ENCODE results near the gene VPS33A.

GRCh38 chr12:122266230-122266901, at the start of gene VPS33A:
- no peak for TF ChIP-seq MXD4 (CRISPR knock-in tag; IDR thresholded peaks at IDR 0.05; ENCODE audit: borderline replicate concordance)
- TF ChIP-seq KAT7 (CRISPR knock-in tag; IDR thresholded peaks at IDR 0.05; ENCODE audit: borderline replicate concordance), result 0 out of 2 replicates have a peak, but pooled peaks have one; percentile 87
- TF ChIP-seq SMAD3 (CRISPR knock-in tag; IDR thresholded peaks at IDR 0.05; ENCODE audit: borderline replicate concordance), result no peak; the same call in 1 of the 2 replicates
- TF ChIP-seq, protein P1, sequence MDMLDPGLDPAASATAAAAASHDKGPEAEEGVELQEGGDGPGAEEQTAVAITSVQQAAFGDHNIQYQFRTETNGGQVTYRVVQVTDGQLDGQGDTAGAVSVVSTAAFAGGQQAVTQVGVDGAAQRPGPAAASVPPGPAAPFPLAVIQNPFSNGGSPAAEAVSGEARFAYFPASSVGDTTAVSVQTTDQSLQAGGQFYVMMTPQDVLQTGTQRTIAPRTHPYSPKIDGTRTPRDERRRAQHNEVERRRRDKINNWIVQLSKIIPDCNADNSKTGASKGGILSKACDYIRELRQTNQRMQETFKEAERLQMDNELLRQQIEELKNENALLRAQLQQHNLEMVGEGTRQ (CRISPR knock-in tag; IDR thresholded peaks at IDR 0.05), result peak; percentile 100
- TF ChIP-seq CTCF (IDR thresholded peaks at IDR 0.05), result no peak
- TF ChIP-seq PRRX2 (CRISPR knock-in tag; IDR thresholded peaks at IDR 0.05), result no peak
- no peak for TF ChIP-seq ZNF671 (CRISPR knock-in tag; IDR thresholded peaks at IDR 0.05)
- TF ChIP-seq AFF4 (CRISPR knock-in tag; IDR thresholded peaks at IDR 0.05; ENCODE audit: borderline replicate concordance), result no peak
- TF ChIP-seq, protein P2, sequence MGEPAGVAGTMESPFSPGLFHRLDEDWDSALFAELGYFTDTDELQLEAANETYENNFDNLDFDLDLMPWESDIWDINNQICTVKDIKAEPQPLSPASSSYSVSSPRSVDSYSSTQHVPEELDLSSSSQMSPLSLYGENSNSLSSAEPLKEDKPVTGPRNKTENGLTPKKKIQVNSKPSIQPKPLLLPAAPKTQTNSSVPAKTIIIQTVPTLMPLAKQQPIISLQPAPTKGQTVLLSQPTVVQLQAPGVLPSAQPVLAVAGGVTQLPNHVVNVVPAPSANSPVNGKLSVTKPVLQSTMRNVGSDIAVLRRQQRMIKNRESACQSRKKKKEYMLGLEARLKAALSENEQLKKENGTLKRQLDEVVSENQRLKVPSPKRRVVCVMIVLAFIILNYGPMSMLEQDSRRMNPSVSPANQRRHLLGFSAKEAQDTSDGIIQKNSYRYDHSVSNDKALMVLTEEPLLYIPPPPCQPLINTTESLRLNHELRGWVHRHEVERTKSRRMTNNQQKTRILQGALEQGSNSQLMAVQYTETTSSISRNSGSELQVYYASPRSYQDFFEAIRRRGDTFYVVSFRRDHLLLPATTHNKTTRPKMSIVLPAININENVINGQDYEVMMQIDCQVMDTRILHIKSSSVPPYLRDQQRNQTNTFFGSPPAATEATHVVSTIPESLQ (CRISPR knock-in tag; IDR thresholded peaks at IDR 0.05), result no peak
